ENCODE measurements around the gene SURF4. TPM values are rescaled to one million over a fixed set of nuclear protein-coding genes. Genes with fewer than 3 reads are reported as not detected.

The SURF4 gene
- total and polyA plus RNA-seq, 2 donors (not counting 1 experiment from before 2014, with no cell fraction given): 34.7 to 43.8 TPM

GRCh38 chr9:133346021-133346785 lies 29.7 kb downstream of the SURF4 start:
- peaks cover 30 to 43% of the 10 kb centered on the region in 2 donors for H3K4me1 ChIP-seq (ENCODE audit: control insufficient read depth in 2 of 2, insufficient read depth in 2 of 2, low read length in 2 of 2)
- Mint-ChIP-seq H3K4me1 (peaks cover 46% of the 10 kb centered on the region), H3K27ac (peak overlapping the region; percentile 83), H3K9me3 (ENCODE audit: insufficient read depth) (no peaks in the 10 kb centered on the region), H3K27me3 (no peaks in the 10 kb centered on the region), H3K4me3 (peak overlapping the region; percentile 97)
- H4K20me1 ChIP-seq (ENCODE audit: control insufficient read depth, insufficient read depth, low read length, poor library complexity, severe bottlenecking): peaks cover 27% of the 10 kb centered on the region
- 87% methylated on average over 15 of the region's 15 CpGs for WGBS (ENCODE audit: insufficient coverage)
- H2AFZ ChIP-seq (ENCODE audit: insufficient read depth, low read depth, low read length, poor library complexity, severe bottlenecking): no peak overlapping the region
- peak overlapping the region in 4 of 5 experiments; percentile 92 to 96 (median 93) for H3K4me3 ChIP-seq (ENCODE audit: control extremely low read depth in 1 of 5, extremely low read depth in 1 of 5, insufficient read depth in 1 of 5, low read depth in 2 of 5, low read length in 4 of 5)
- intact Hi-C loops (cut with micrococcal nuclease): loop anchor here (5.0 kb wide), 1 partner anchor 131 kb away; the partner anchor contains the start of gene SLC2A6
- no peak for DNase-seq
- CTCF ChIA-PET: interaction anchor here (0.5 kb wide), 1 partner anchor 9 kb away, joined by 4 read pairs; no protein-coding TSS in a partner anchor
- no peak for ATAC-seq (ENCODE audit: low read depth)
- peaks cover 41% of the 10 kb centered on the region for H3K79me2 ChIP-seq (ENCODE audit: control insufficient read depth, insufficient read depth, low read length)
- TF ChIP-seq CTCF (IDR thresholded peaks at IDR 0.05): no peak
- no peak for TF ChIP-seq EZH2 (IDR thresholded peaks at IDR 0.05; ENCODE audit: borderline replicate concordance, insufficient read depth, low read depth, low read length, poor library complexity, severe bottlenecking)
- no peaks in the 10 kb centered on the region for H3K9me3 ChIP-seq (ENCODE audit: control extremely low read depth in 1 of 3, control insufficient read depth in 2 of 3, insufficient read depth in 1 of 3, low read length in 2 of 3)
- H3K27ac ChIP-seq (ENCODE audit: low read length in 2 of 2): peak overlapping the region in 1 of 2 donors; percentile 90
- peak overlapping the region; percentile 93 for H3K4me2 ChIP-seq (replicated peaks; ENCODE audit: low read depth, low read length, poor library complexity, severe bottlenecking)
- POLR2A ChIA-PET: no interaction called here
- peak overlapping the region; percentile 93 for H3K9ac ChIP-seq (ENCODE audit: low read length)
- H3K36me3 ChIP-seq (replicated peaks in 1 of 2; ENCODE audit: control extremely low read depth in 1 of 2, control insufficient read depth in 1 of 2, extremely low read depth in 1 of 2, insufficient read depth in 2 of 2, low read length in 1 of 2): peaks cover 0 to 65% of the 10 kb centered on the region in 2 experiments
- H3K27me3 ChIP-seq (replicated peaks in 1 of 4; ENCODE audit: control extremely low read depth in 1 of 4, control insufficient read depth in 3 of 4, insufficient read depth in 4 of 4, low read length in 3 of 4): no peaks in the 10 kb centered on the region

GRCh38 chr9:133345596-133345995 lies 30.3 kb downstream of the SURF4 start:
- no peak overlapping the region for H3K4me2 ChIP-seq (replicated peaks; ENCODE audit: low read depth, low read length, poor library complexity, severe bottlenecking)
- no peak overlapping the region for H3K9ac ChIP-seq (ENCODE audit: low read length)
- H2AFZ ChIP-seq (ENCODE audit: insufficient read depth, low read depth, low read length, poor library complexity, severe bottlenecking): no peak overlapping the region
- POLR2A ChIA-PET: no interaction called here
- no peak overlapping the region for H3K27ac ChIP-seq (ENCODE audit: low read length in 2 of 2)
- no peaks in the 10 kb centered on the region for H3K27me3 ChIP-seq (replicated peaks in 1 of 4; ENCODE audit: control extremely low read depth in 1 of 4, control insufficient read depth in 3 of 4, insufficient read depth in 4 of 4, low read length in 3 of 4)
- ATAC-seq (ENCODE audit: low read depth) (no peak), DNase-seq (no peak)
- peaks cover 0 to 62% of the 10 kb centered on the region in 2 experiments for H3K36me3 ChIP-seq (replicated peaks in 1 of 2; ENCODE audit: control extremely low read depth in 1 of 2, control insufficient read depth in 1 of 2, extremely low read depth in 1 of 2, insufficient read depth in 2 of 2, low read length in 1 of 2)
- H3K27me3 Mint-ChIP-seq: no peaks in the 10 kb centered on the region
- 100% methylated on average over 5 of the region's 6 CpGs for WGBS (ENCODE audit: insufficient coverage)
- CTCF ChIA-PET: interaction anchor here (0.5 kb wide), 1 partner anchor 10 kb away, joined by 4 read pairs; no protein-coding TSS in a partner anchor
- H3K27ac Mint-ChIP-seq: no peak overlapping the region
- TF ChIP-seq CTCF (IDR thresholded peaks at IDR 0.05) (no peak), EZH2 (IDR thresholded peaks at IDR 0.05; ENCODE audit: borderline replicate concordance, insufficient read depth, low read depth, low read length, poor library complexity, severe bottlenecking) (no peak)
- H3K4me3 ChIP-seq (ENCODE audit: control extremely low read depth in 1 of 5, extremely low read depth in 1 of 5, insufficient read depth in 1 of 5, low read depth in 2 of 5, low read length in 4 of 5): no peak overlapping the region
- peaks cover 52% of the 10 kb centered on the region for H3K4me1 Mint-ChIP-seq
- H3K4me1 ChIP-seq (ENCODE audit: control insufficient read depth in 2 of 2, insufficient read depth in 2 of 2, low read length in 2 of 2): peaks cover 36 to 50% of the 10 kb centered on the region in 2 donors
- intact Hi-C loops (cut with micrococcal nuclease): loop anchor here (5.0 kb wide), 1 partner anchor 132 kb away; the partner anchor contains the start of gene SLC2A6
- H4K20me1 ChIP-seq (ENCODE audit: control insufficient read depth, insufficient read depth, low read length, poor library complexity, severe bottlenecking): peaks cover 27% of the 10 kb centered on the region
- no peaks in the 10 kb centered on the region for H3K9me3 Mint-ChIP-seq (ENCODE audit: insufficient read depth)
- peaks cover 41% of the 10 kb centered on the region for H3K79me2 ChIP-seq (ENCODE audit: control insufficient read depth, insufficient read depth, low read length)
- H3K4me3 Mint-ChIP-seq: peak overlapping the region; percentile 34
- no peaks in the 10 kb centered on the region for H3K9me3 ChIP-seq (ENCODE audit: control extremely low read depth in 1 of 3, control insufficient read depth in 2 of 3, insufficient read depth in 1 of 3, low read length in 2 of 3)
